ENCODE results near the gene KIR3DL1. TPM values are rescaled to one million over a fixed set of nuclear protein-coding genes. Genes with fewer than 3 reads are reported as not detected.
"Not testable (repeated sequence)": the region's sequence is repeated elsewhere in the genome, so short reads cannot be mapped to it uniquely, and the experiment has no call there.

KIR3DL1 gene
- total and polyA plus RNA-seq, 5 donors from 2014 or later: 0.12 to 0.15 TPM; not detected in 3

DNA sequence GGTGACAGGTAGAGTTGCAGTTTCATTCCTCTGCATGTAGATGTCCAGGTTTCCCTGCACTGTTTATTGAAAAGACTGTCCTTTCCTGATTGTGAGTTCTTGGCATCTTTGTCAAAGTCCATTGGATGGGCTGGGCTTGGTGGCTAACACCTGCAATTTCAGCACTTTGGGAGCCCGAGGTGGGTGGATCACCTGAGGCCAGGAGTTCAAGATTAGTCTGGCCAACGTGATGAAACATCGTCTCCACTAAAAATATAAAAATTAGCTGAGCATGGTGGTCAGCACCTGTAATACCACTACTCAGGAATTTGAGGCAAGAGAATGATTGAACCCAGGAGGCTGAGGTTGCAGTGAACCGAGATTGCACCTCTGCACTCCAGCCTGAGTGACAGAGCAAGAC lies 38.4 kb upstream of the KIR3DL1 start:
- not testable (repeated sequence) for DNase-seq; H3K27ac Mint-ChIP-seq; H3K4me3 ChIP-seq (ENCODE audit: low read depth, low read length); H3K27me3 Mint-ChIP-seq; H3K4me1 Mint-ChIP-seq; H3K4me1 ChIP-seq (ENCODE audit: control insufficient read depth, insufficient read depth, low read length, poor library complexity, severe bottlenecking); H3K27ac ChIP-seq (ENCODE audit: insufficient read depth, low read length, poor library complexity, severe bottlenecking); ATAC-seq (ENCODE audit: low read depth in 2 of 2); H3K36me3 ChIP-seq (ENCODE audit: control insufficient read depth, insufficient read depth, low read length); H3K4me3 Mint-ChIP-seq; H3K36me3 Mint-ChIP-seq; H3K27me3 ChIP-seq (ENCODE audit: control insufficient read depth, insufficient read depth, low read length); H3K9me3 ChIP-seq (ENCODE audit: control insufficient read depth in 2 of 2, low read length in 2 of 2)
- peaks cover 0 to 10% (median 2%) of the 10 kb centered on the region in 7 donors for H3K9me3 Mint-ChIP-seq

DNA sequence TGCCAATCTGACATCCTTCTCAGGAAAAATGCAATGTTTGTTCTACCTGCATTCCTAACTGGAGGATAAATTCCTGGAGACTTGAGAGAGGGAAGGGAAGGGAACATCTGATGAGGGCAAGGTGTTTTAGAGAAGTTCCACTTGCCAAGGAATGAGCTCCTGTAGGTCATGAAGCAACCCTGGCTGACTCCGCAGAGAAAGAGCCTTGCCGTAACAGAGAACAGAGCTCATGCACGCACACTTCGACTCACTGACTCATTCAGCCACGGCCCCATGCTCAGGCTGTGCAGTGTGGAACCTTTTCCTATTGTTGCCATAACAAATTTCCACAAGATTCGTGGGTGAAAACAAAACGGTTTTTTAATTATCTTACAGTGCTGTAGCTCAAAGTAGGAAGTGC lies 37.4 kb upstream of the KIR3DL1 start:
- not testable (repeated sequence) for H3K27ac ChIP-seq (ENCODE audit: insufficient read depth, low read length, poor library complexity, severe bottlenecking); DNase-seq; H3K27ac Mint-ChIP-seq; H3K4me3 Mint-ChIP-seq; H3K9me3 ChIP-seq (ENCODE audit: control insufficient read depth in 2 of 2, low read length in 2 of 2); H3K4me3 ChIP-seq (ENCODE audit: low read depth, low read length); H3K36me3 ChIP-seq (ENCODE audit: control insufficient read depth, insufficient read depth, low read length); H3K27me3 Mint-ChIP-seq; H3K4me1 Mint-ChIP-seq; ATAC-seq (ENCODE audit: low read depth in 2 of 2); H3K4me1 ChIP-seq (ENCODE audit: control insufficient read depth, insufficient read depth, low read length, poor library complexity, severe bottlenecking); H3K27me3 ChIP-seq (ENCODE audit: control insufficient read depth, insufficient read depth, low read length); H3K36me3 Mint-ChIP-seq
- H3K9me3 Mint-ChIP-seq: peaks cover 0 to 10% (median 0%) of the 10 kb centered on the region in 7 donors

- H3K27ac ChIP-seq (ENCODE audit: insufficient read depth, low read length, poor library complexity, severe bottlenecking); H3K27ac Mint-ChIP-seq; H3K27me3 Mint-ChIP-seq; DNase-seq; H3K4me1 Mint-ChIP-seq; ATAC-seq (ENCODE audit: low read depth in 2 of 2); H3K4me3 ChIP-seq (ENCODE audit: low read depth, low read length); H3K9me3 Mint-ChIP-seq; H3K27me3 ChIP-seq (ENCODE audit: control insufficient read depth, insufficient read depth, low read length); H3K4me1 ChIP-seq (ENCODE audit: control insufficient read depth, insufficient read depth, low read length, poor library complexity, severe bottlenecking); H3K9me3 ChIP-seq (ENCODE audit: control insufficient read depth in 2 of 2, low read length in 2 of 2); H3K4me3 Mint-ChIP-seq; H3K36me3 ChIP-seq (ENCODE audit: control insufficient read depth, insufficient read depth, low read length); H3K36me3 Mint-ChIP-seq: not testable (repeated sequence)
These were observed 33.4 kb upstream of the KIR3DL1 start for GRCh38 chr19:54782916-54783315.

GRCh38 chr19:54786091-54786723 lies 30.1 kb upstream of the KIR3DL1 start:
- H3K4me1 Mint-ChIP-seq; H3K27ac ChIP-seq (ENCODE audit: insufficient read depth, low read length, poor library complexity, severe bottlenecking); H3K4me1 ChIP-seq (ENCODE audit: control insufficient read depth, insufficient read depth, low read length, poor library complexity, severe bottlenecking); H3K4me3 ChIP-seq (ENCODE audit: low read depth, low read length); ATAC-seq (ENCODE audit: low read depth in 2 of 2); H3K36me3 Mint-ChIP-seq; H3K27me3 Mint-ChIP-seq; H3K36me3 ChIP-seq (ENCODE audit: control insufficient read depth, insufficient read depth, low read length); H3K4me3 Mint-ChIP-seq; H3K27me3 ChIP-seq (ENCODE audit: control insufficient read depth, insufficient read depth, low read length); H3K27ac Mint-ChIP-seq; H3K9me3 ChIP-seq (ENCODE audit: control insufficient read depth in 2 of 2, low read length in 2 of 2); H3K9me3 Mint-ChIP-seq; DNase-seq: not testable (repeated sequence)

DNA sequence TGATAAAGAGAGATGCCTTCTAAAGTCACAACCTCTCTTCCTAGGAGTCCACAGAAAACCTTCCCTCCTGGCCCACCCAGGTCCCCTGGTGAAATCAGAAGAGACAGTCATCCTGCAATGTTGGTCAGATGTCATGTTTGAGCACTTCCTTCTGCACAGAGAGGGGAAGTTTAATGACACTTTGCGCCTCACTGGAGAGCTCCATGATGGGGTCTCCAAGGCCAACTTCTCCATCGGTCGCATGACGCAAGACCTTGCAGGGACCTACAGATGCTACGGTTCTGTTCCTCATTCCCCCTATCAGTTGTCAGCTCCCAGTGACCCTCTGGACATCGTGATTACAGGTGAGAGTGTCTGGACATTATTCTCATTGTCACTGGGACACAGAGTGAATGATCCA lies 28.1 kb upstream of the KIR3DL1 start:
- not testable (repeated sequence) for H3K27ac ChIP-seq (ENCODE audit: insufficient read depth, low read length, poor library complexity, severe bottlenecking); H3K36me3 ChIP-seq (ENCODE audit: control insufficient read depth, insufficient read depth, low read length); DNase-seq; H3K4me1 ChIP-seq (ENCODE audit: control insufficient read depth, insufficient read depth, low read length, poor library complexity, severe bottlenecking); H3K27me3 ChIP-seq (ENCODE audit: control insufficient read depth, insufficient read depth, low read length); H3K4me3 ChIP-seq (ENCODE audit: low read depth, low read length); H3K9me3 ChIP-seq (ENCODE audit: control insufficient read depth in 2 of 2, low read length in 2 of 2); H3K27ac Mint-ChIP-seq; H3K4me3 Mint-ChIP-seq; H3K36me3 Mint-ChIP-seq; H3K27me3 Mint-ChIP-seq; ATAC-seq (ENCODE audit: low read depth in 2 of 2); H3K9me3 Mint-ChIP-seq
- H3K4me1 Mint-ChIP-seq: peaks cover 7 to 10% (median 9%) of the 10 kb centered on the region in 4 donors

DNA sequence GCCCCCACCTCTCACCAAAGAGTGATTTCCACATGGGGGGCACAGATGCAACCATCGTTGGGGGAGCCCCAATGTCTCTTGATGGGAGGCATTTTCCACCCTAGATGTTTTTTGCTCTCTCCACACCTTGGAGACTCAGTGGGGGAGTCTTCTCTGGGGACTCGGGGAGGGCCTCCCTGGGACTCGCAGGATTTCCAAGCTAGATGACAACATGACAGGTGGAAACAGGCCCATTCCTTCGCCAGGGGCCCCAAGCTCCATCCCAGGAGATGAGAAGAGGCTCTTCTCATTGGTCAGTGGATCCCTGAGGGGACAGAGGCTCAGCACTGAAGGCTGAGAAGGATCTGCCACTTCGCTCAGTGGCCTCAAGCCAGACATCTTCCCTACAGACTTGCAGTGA lies 25.6 kb upstream of the KIR3DL1 start:
- Mint-ChIP-seq H3K36me3 (no peaks in the 10 kb centered on the region), H3K4me3 (no peak overlapping the region), H3K9me3 (peaks cover 0 to 3% (median 0%) of the 10 kb centered on the region in 7 donors), H3K27me3 (no peaks in the 10 kb centered on the region), H3K4me1 (peaks cover 11 to 14% (median 13%) of the 10 kb centered on the region in 4 donors), H3K27ac (no peak overlapping the region)
- no peak overlapping the region for H3K4me3 ChIP-seq (ENCODE audit: low read depth, low read length)
- no peaks in the 10 kb centered on the region for H3K9me3 ChIP-seq (ENCODE audit: control insufficient read depth in 2 of 2, low read length in 2 of 2)
- DNase-seq (no peak), ATAC-seq (ENCODE audit: low read depth in 2 of 2) (no peak)
- H3K36me3 ChIP-seq (ENCODE audit: control insufficient read depth, insufficient read depth, low read length): no peaks in the 10 kb centered on the region
- no peaks in the 10 kb centered on the region for H3K4me1 ChIP-seq (ENCODE audit: control insufficient read depth, insufficient read depth, low read length, poor library complexity, severe bottlenecking)
- H3K27me3 ChIP-seq (ENCODE audit: control insufficient read depth, insufficient read depth, low read length): peaks cover 3% of the 10 kb centered on the region
- no peak overlapping the region for H3K27ac ChIP-seq (ENCODE audit: insufficient read depth, low read length, poor library complexity, severe bottlenecking)

GRCh38 chr19:54791476-54791875 lies 24.8 kb upstream of the KIR3DL1 start:
- no peaks in the 10 kb centered on the region for H3K36me3 Mint-ChIP-seq
- no peak overlapping the region for H3K27ac ChIP-seq (ENCODE audit: insufficient read depth, low read length, poor library complexity, severe bottlenecking)
- peak overlapping the region in 1 of 4 donors; percentile 8 for H3K4me3 Mint-ChIP-seq
- DNase-seq (no peak), ATAC-seq (ENCODE audit: low read depth in 2 of 2) (no peak)
- no peaks in the 10 kb centered on the region for H3K27me3 Mint-ChIP-seq
- no peaks in the 10 kb centered on the region for H3K36me3 ChIP-seq (ENCODE audit: control insufficient read depth, insufficient read depth, low read length)
- H3K4me1 Mint-ChIP-seq: peaks cover 11 to 14% (median 13%) of the 10 kb centered on the region in 4 donors
- H3K27ac Mint-ChIP-seq: peak overlapping the region in 1 of 3 donors; percentile 5
- H3K9me3 Mint-ChIP-seq: peaks cover 0 to 3% (median 0%) of the 10 kb centered on the region in 7 donors
- no peaks in the 10 kb centered on the region for H3K9me3 ChIP-seq (ENCODE audit: control insufficient read depth in 2 of 2, low read length in 2 of 2)
- H3K4me3 ChIP-seq (ENCODE audit: low read depth, low read length): no peak overlapping the region
- H3K27me3 ChIP-seq (ENCODE audit: control insufficient read depth, insufficient read depth, low read length): peaks cover 3% of the 10 kb centered on the region
- H3K4me1 ChIP-seq (ENCODE audit: control insufficient read depth, insufficient read depth, low read length, poor library complexity, severe bottlenecking): no peaks in the 10 kb centered on the region

- H3K4me1 ChIP-seq (ENCODE audit: control insufficient read depth, insufficient read depth, low read length, poor library complexity, severe bottlenecking): no peaks in the 10 kb centered on the region
- ATAC-seq (ENCODE audit: low read depth in 2 of 2) (no peak), DNase-seq (peak in 1 of 3 donors; percentile 23)
- Mint-ChIP-seq H3K27me3 (no peaks in the 10 kb centered on the region), H3K27ac (peak overlapping the region; percentile 50 to 68 (median 53)), H3K4me3 (peak overlapping the region; percentile 23 to 78 (median 58)), H3K36me3 (no peaks in the 10 kb centered on the region), H3K4me1 (peaks cover 11 to 13% (median 12%) of the 10 kb centered on the region in 4 donors), H3K9me3 (peaks cover 0 to under 1% (median 0%) of the 10 kb centered on the region in 7 donors)
- H3K36me3 ChIP-seq (ENCODE audit: control insufficient read depth, insufficient read depth, low read length): no peaks in the 10 kb centered on the region
- H3K4me3 ChIP-seq (ENCODE audit: low read depth, low read length): peak overlapping the region; percentile 83
- peaks cover 9% of the 10 kb centered on the region for H3K27me3 ChIP-seq (ENCODE audit: control insufficient read depth, insufficient read depth, low read length)
- no peaks in the 10 kb centered on the region for H3K9me3 ChIP-seq (ENCODE audit: control insufficient read depth in 2 of 2, low read length in 2 of 2)
- H3K27ac ChIP-seq (ENCODE audit: insufficient read depth, low read length, poor library complexity, severe bottlenecking): no peak overlapping the region
These were observed 23.5 kb upstream of the KIR3DL1 start for GRCh38 chr19:54792814-54793213.
